Heart left ventricle (tissue), 16 donors: ENCODE data around the gene DNTT. TPM values are rescaled to one million over a fixed set of nuclear protein-coding genes. Genes with fewer than 3 reads are reported as not detected.

Source experiments
- ATAC-seq, 4 donors: fragments of 200-7000 bp; cut with Tn5 transposase; one replicate each; pipeline ENCODE4 v1.9.1; 2020 to 2022; ENCODE audit warnings: moderate library complexity in 4 of 4, mild to moderate bottlenecking in 3 of 4, moderate number of reproducible peaks in 1 of 4
- DNase-seq, 5 donors: peaks; one replicate each; pipeline ENCODE4 v3.0.0-alpha.2; 2020
- H3K27ac ChIP-seq, 12 donors: fragments of 200-600 bp; sonication (generic) in 4 of 12; one replicate each; pipeline versions ENCODE4 v1.5.0 to v1.8.0; 2016 to 2022; ENCODE audit warnings: mild to moderate bottlenecking in 2 of 12
- H3K27me3 ChIP-seq, 9 donors: fragments of 200-600 bp; sonication (generic) in 2 of 9; one replicate each; pipeline versions ENCODE4 v1.5.1 to v1.8.0; 2016 to 2022; ENCODE audit warnings: mild to moderate bottlenecking in 3 of 9
- H3K36me3 ChIP-seq, 9 donors: fragments of 200-600 bp; sonication (generic) in 2 of 9; one replicate each; pipeline versions ENCODE4 v1.5.0 to v1.8.0; 2018 to 2022; ENCODE audit warnings: mild to moderate bottlenecking in 2 of 9
- H3K4me1 ChIP-seq, 12 donors: fragments of 200-600 bp; sonication (generic) in 4 of 12; one replicate each; pipeline versions ENCODE4 v1.5.0 to v1.8.0; 2016 to 2022; ENCODE audit warnings: mild to moderate bottlenecking in 3 of 12
- H3K4me3 ChIP-seq, 12 donors: fragments of 200-600 bp; sonication (generic) in 4 of 12; one replicate each; pipeline versions ENCODE4 v1.5.0 to v1.8.0; 2017 to 2022; ENCODE audit warnings: mild to moderate bottlenecking in 9 of 12, moderate library complexity in 4 of 12
- H3K9me3 ChIP-seq, 12 donors: fragments of 200-600 bp; sonication (generic) in 4 of 12; one replicate each; pipeline versions ENCODE4 v1.5.0 to v1.8.0; 2016 to 2022; ENCODE audit warnings: mild to moderate bottlenecking in 1 of 12
- POLR2A ChIP-seq, 2 donors: fragments of 450-650 bp; IDR thresholded peaks; one replicate each; pipeline ENCODE4 v1.6.1; 2017; ENCODE audit warnings: antibody characterized with exemption in 2 of 2, mild to moderate bottlenecking in 2 of 2, moderate library complexity in 2 of 2
- WGBS, 4 donors: extraction: QIAGEN DNeasy Blood & Tissue Kit in 2 of 4; methylation state at CpG; one replicate each; pipeline versions ENCODE4 v1.1.5 to v1.1.7; 2013 to 2018; 5-methylcytosine and 5-hydroxymethylcytosine counted together
- intact Hi-C, 10 donors: fragments of 100-400 bp; cut with DNase I; formaldehyde crosslinking; loops; one replicate each; pipeline versions ENCODE4 v1.11.1 to v1.14.2; 2022
- polyA plus RNA-seq, 2 donors: library from polyadenylated mRNA; stranded (reverse); fragments of 200-250 nt; gene quantifications; one replicate each; pipeline ENCODE4 v1.2.3, GENCODE V29; 2013
- total RNA-seq, 9 donors: library from RNA; depleted of rRNA in 2 of 9; stranded (reverse); fragments of >200 nt in 2 of 9; fragmentation: NEBNext Ultra II Directional in 3 of 9; extraction: Animal tissue kit (Norgen Biotek cat#: 25700) in 3 of 9; gene quantifications; one replicate each; pipeline versions ENCODE4 v1.1.0 to v1.2.4, GENCODE V29; 2016 to 2023
- TF ChIP-seq, protein P1 (sequence below), 12 donors: fragments of 200-600 bp; sonication (generic) in 4 of 12; IDR thresholded peaks; one replicate each; pipeline versions ENCODE4 v1.5.0 to v1.8.0; 2018 to 2022; ENCODE audit warnings: antibody characterized with exemption in 12 of 12, mild to moderate bottlenecking in 5 of 12
- donor health status: ischemic (EF 13 %, LVEDD 7.1; RV severe dilation, severe dysfunction).
- donor health status: healthy with polysubstance abuse.
- donor health status: DM: no; HTN: yes; CAD: no.
- donor health status: DM: no; HTN: no; CAD: no.
- donor health status: ischemic (EF 25% LVEDD 6.9; RV normal size, moderate dysfunction).
- donor health status: ischemic (EF 25% LVEDD 5.7; RV mildly dilated, moderate dysfunction).
- donor health status: healthy.
- donor health status: DM: yes; HTN: yes; CAD: no.
- donor health status: ischemic (EF 35%, LVEDD 5.7; RV mildly dilated, moderate dysfunction).
- donor health status: nonischemic (EF 11% LVEDD 7.7; RV severe dilation, severe dysfunction).
- donor health status: DM: yes; HTN: yes; CAD: no.
- donor health status: PGD.
- donor health status: ischemic (EF 29% LVEDD 5.4; RV normal size, mild dysfunction).
- donor health status: nonischemic (EF 23%, LVEDD 6.1; RV moderate dilation, normal function).

Gene DNTT
- total and polyA plus RNA-seq, 11 donors, result not detected

DNA sequence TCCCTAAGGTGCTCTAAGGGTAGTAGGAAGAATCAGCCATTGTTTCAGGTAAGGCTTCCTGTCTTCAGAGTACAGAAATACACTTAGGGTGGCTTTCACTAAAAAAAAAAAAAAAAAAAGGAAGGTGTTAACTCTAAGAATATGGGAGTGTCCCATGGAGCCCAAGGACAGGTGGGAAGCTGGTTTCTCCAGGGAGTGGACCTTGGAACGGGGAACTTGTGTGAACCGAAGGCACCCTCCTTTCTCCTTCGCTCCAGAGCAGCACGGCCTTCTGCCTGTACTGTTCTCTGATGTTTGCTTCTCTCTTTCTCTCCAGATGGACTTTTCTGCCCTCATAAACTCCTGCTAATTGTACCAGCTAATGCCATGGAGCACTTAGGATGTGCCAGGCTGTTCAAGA is 48.3 kb downstream of the DNTT start:
- no peak for ATAC-seq
- H3K36me3 ChIP-seq, result no peaks in the 10 kb centered on the region
- no peak overlapping the region for H3K27ac ChIP-seq
- TF ChIP-seq POLR2A (IDR thresholded peaks at IDR 0.05), result no peak
- TF ChIP-seq, protein P1, sequence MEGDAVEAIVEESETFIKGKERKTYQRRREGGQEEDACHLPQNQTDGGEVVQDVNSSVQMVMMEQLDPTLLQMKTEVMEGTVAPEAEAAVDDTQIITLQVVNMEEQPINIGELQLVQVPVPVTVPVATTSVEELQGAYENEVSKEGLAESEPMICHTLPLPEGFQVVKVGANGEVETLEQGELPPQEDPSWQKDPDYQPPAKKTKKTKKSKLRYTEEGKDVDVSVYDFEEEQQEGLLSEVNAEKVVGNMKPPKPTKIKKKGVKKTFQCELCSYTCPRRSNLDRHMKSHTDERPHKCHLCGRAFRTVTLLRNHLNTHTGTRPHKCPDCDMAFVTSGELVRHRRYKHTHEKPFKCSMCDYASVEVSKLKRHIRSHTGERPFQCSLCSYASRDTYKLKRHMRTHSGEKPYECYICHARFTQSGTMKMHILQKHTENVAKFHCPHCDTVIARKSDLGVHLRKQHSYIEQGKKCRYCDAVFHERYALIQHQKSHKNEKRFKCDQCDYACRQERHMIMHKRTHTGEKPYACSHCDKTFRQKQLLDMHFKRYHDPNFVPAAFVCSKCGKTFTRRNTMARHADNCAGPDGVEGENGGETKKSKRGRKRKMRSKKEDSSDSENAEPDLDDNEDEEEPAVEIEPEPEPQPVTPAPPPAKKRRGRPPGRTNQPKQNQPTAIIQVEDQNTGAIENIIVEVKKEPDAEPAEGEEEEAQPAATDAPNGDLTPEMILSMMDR (IDR thresholded peaks at IDR 0.05), result no peak
- 63 to 71% (median 68%) methylated on average over 4 of the region's 4 CpGs for WGBS, 4 donors
- no peak for DNase-seq
- peaks cover 0 to 11% (median 0%) of the 10 kb centered on the region in 9 donors for H3K27me3 ChIP-seq
- H3K4me3 ChIP-seq, result no peak overlapping the region
- intact Hi-C loops, result no loop called here
- no peaks in the 10 kb centered on the region for H3K4me1 ChIP-seq
- H3K9me3 ChIP-seq, result no peaks in the 10 kb centered on the region

DNA sequence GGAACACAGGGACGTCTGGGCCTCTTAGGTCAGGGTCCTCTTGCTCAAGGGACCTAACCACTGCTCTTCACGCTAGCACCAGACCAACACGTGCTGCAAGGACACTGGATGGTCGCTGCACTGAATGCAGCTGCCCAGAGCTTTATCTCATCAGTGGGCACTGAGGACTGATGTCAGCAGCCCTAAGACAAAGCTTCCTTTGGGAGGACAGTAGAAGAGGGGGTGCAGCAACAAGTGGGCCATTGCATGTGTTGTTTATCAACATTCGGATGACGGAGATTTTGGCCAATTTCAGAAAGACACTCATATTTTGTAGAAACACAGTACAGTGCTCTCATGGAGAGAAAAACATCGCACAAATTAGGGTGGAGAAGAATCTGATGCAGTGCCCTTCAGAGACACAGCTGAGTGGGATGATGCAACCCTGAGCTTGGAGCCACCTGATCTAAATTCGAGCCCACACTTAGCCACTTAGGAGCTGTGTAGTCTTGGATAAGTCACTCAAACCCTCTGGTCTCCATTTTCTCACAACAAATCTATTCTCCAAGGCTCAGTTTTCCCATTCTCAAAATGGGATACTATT is 52.9 kb downstream of the DNTT start:
- intact Hi-C loops, result no loop called here
- no peaks in the 10 kb centered on the region for H3K4me1 ChIP-seq

GRCh38 chr10:96358851-96359540 is 54.8 kb downstream of the DNTT start, which contains the start of gene OPALIN:
Gene OPALIN (minus strand): TSS chr10:96359002. CDS start chr10:96358896, 106 bp downstream.
- ATAC-seq (no peak), DNase-seq (no peak)
- intact Hi-C loops, result no loop called here
- Histone ChIP-seq H3K27ac (no peak within 1 kb of the TSS), H3K4me1 (no peaks in the 10 kb centered on the region), H3K9me3 (no peaks in the 10 kb centered on the region), H3K4me3 (no peak within 1 kb of the TSS), H3K27me3 (peaks cover 0 to 14% (median 0%) of the 10 kb centered on the region in 9 donors), H3K36me3 (no peaks in the 10 kb centered on the region)
- no peak for TF ChIP-seq POLR2A (IDR thresholded peaks at IDR 0.05)
- TF ChIP-seq, protein P1 (IDR thresholded peaks at IDR 0.05), result no peak
- 65 to 85% (median 71%) methylated on average over 7 of the region's 7 CpGs for WGBS, 4 donors

More for the DNA sequence above, 52.9 kb downstream of the DNTT start:
- no peaks in the 10 kb centered on the region for H3K9me3 ChIP-seq
- DNase-seq, result no peak
- TF ChIP-seq, protein P1 (IDR thresholded peaks at IDR 0.05), result no peak
- no peak overlapping the region for H3K4me3 ChIP-seq
- no peaks in the 10 kb centered on the region for H3K36me3 ChIP-seq
- no peak for ATAC-seq
- WGBS, 4 donors, result 61 to 80% (median 68%) methylated on average over 7 to 8 of the region's 8 CpGs
- H3K27ac ChIP-seq, result no peak overlapping the region
- H3K27me3 ChIP-seq, result peaks cover 0 to 14% (median 0%) of the 10 kb centered on the region in 9 donors

- Histone ChIP-seq H3K27ac (no peak overlapping the region), H3K4me3 (no peak overlapping the region), H3K27me3 (peaks cover 0 to 14% (median 0%) of the 10 kb centered on the region in 9 donors), H3K4me1 (no peaks in the 10 kb centered on the region), H3K9me3 (no peaks in the 10 kb centered on the region), H3K36me3 (no peaks in the 10 kb centered on the region)
- no peak for ATAC-seq
- WGBS, 4 donors, result 80 to 86% (median 85%) methylated on average over 6 of the region's 6 CpGs
- intact Hi-C loops, result no loop called here
- no peak for TF ChIP-seq POLR2A (IDR thresholded peaks at IDR 0.05)
- TF ChIP-seq, protein P1 (IDR thresholded peaks at IDR 0.05), result no peak
- DNase-seq, result no peak
These were observed 55.4 kb downstream of the DNTT start for GRCh38 chr10:96359616-96360015.
